GM21576 (cell line): Measurements from ENCODE around the gene PIP4K2B.
"Not testable (repeated sequence)": the region's sequence is repeated elsewhere in the genome, so short reads cannot be mapped to it uniquely, and the experiment has no call there.

Experiments used
- ATAC-seq: cut with Tn5 transposase; IDR thresholded peaks from one replicate; pipeline ENCODE4 v1.9.1; 2021; ENCODE audit warnings: mild to moderate bottlenecking, moderate library complexity; ENCODE audit not compliant: unreplicated experiment

The PIP4K2B gene

DNA sequence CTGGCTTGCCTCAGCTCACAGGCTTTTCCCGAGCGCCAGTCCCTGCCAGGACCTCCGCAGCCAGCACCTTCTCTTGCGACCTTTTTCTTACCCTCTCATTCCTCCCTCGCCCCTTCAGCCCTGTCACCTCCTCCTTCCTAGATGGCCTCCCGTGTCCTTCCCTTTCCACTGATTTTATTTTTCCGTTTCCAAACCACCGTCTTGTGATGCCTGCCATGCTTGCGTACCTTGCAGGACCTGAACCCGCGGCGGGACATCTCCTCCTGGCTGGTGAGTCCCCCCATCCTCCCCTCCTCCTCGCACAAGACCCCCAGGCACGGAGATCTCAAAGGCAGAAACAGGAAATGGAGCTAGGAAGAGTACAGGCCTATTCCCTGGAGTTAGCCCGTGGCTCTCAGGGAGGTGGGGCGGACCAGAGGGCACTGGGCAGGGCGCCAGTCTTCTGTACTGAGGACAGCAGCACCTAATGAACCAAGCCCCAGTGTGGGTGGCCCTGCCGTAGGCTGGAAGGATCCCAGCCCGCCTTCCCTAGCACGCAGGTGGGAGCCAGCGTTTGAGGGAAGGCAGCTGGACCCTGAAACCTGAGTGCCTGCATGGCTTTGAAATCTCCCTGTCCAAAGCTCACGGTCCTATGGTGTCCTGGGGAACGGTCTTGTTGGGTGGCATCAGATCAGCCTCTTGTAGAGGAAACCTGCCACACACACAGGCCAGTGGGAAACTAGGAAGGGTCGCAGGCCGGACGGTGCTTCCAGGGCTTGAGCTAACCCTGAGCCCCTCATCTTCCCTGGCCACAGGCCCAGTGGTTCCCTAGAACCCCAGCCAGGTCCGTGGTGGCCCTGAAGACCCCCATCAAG lies 68.6 kb downstream of the PIP4K2B start:
- ATAC-seq, result no peak

DNA sequence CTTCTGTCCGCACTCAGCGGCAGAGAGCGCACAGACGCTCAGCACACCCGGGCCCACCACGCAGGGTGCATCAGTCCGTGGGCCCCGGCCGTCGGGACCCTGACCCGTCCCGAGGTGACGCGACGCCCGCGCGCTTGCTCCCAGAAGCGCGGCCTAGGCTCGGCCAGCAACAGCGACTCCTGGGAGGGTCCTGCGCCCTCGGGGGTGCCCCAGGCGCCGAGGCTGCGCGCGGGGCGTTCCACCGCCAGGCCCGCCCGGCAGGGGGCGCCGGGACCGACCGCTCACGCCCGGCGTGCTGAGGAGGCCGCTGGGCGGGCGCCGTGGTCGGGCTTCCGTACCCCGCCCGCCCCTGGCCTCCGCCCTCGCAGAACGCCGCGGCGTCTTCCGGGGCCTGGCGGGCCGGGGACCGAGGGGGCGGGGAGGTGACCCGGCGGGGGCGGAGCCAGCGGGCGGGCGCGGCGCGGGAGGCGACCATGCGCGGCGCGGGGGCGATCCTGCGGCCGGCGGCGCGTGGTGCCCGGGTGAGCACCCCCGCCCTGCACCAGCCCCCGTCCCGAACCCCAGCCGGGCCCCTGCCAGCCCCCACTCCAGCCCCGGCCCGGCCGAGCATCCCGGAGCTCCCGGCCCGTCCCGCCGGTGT lies 69.3 kb downstream of the PIP4K2B start, which contains the start of gene CISD3:
TSS of gene CISD3 (plus strand) at position 456 of the 640 bp plus-strand sequence. CDS start at position 474, 18 bp downstream.
- peak; percentile 60 for ATAC-seq

DNA sequence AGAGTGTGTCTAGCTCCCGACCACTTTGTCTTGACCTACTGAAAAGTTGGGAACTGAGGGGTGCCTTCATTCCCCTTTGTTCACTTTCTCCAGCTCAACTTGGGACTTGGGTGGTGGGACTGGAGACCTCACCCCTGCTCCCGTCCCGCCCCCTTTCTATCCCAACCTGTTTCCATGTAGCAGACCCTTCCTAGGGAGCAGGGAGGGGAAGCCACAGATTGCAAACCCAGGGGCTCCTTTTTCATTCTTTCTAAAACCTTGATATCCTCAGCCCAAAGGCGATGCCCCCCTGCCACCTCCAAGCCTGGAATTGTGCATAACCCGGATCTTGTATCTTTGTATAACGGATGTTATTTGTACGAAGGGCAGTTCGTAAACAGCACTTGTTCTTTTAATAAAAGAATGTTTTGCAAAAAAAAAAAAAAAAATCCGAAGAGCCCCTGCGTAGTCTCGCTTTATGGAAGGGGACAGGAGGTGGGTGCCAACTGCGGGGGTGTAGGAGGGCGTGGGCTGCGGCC lies 69.9 kb downstream of the PIP4K2B start:
- no peak for ATAC-seq

DNA sequence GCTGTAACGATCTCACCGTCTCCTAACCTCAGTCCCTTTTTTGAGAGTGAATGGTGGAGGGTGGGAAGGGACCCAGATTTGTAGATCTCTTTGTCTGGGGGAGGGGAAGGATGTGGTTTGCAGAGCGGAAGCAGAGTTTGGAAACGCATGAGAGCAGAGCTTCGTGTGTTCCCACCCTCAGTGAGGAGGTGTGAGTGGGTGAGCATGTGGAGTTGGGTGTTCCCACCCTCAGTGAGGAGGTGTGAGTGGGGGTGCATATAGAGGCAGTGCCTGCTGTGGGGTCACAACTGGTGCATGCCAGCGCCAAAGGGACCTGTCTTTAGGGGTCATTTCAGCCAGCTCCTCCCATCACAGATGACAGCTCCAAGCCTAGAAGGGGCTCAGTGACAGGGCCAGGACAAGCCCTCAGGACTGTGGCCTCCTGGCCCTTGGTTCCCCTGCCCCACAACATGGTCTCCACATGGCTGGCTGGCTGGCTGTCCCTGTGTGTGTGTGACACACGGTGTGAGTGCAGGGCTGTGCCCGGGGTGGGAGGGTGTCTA lies 71.0 kb downstream of the PIP4K2B start:
- ATAC-seq, result no peak

DNA sequence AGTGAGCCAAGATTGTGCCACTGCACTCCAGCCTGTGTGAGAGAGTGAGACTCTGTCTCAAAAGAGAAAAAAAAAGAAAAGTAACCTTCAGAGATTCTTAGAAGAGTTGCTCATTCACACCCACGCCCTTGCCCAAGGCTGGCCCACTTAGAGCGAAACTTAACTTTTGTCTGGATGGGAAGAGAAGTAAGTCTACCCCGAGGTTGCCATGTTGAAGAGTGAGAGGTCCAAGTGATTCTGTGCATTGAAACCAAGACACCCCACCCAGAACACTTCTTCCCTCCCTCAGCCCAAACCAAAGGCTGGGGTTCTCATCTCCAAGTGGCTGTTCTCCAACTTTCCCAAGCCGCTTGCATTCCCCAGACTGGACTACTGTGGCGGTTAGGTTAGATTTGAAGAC lies 71.6 kb downstream of the PIP4K2B start:
- no peak for ATAC-seq

DNA sequence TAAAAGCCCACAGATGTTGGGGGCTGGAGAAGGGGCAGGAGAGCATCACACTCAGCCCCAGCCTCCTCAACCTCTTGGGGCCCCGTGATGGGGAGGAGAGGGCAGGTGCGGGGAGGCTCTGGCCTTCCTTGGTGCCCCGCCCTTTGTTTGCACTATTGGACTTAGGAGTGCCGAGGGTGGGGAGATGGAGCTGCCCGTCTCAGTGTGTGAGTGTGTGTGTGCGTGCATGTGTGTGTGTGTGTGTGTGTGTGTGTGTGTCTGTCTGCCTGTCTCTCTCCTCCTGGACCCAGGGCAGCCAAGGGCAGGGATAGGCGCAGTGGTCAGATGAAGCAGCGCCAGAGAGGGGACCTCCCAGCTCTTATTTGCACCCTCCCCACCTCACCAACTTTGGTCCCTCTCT lies 73.2 kb downstream of the PIP4K2B start:
- ATAC-seq, result not testable (repeated sequence)

DNA sequence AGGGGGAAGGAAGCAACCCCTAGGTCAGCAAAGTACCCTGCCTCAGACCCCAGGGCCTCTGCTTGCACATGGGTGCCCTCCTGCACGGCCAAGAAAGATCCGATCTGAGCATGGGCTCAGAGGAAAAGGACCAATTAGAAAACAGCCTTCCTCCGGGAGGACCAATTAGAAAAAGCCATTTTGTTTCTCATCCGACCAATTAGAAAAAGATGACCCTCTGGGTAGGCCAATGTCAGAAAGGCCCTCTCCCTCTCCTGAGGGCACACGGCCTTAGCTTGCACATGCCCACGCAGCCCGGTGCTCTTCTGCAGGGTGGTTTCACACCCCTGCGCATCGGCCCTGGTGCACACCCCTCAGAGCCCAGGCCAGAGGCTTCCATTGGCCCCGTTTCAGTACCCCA lies 74.3 kb downstream of the PIP4K2B start:
- no peak for ATAC-seq

DNA sequence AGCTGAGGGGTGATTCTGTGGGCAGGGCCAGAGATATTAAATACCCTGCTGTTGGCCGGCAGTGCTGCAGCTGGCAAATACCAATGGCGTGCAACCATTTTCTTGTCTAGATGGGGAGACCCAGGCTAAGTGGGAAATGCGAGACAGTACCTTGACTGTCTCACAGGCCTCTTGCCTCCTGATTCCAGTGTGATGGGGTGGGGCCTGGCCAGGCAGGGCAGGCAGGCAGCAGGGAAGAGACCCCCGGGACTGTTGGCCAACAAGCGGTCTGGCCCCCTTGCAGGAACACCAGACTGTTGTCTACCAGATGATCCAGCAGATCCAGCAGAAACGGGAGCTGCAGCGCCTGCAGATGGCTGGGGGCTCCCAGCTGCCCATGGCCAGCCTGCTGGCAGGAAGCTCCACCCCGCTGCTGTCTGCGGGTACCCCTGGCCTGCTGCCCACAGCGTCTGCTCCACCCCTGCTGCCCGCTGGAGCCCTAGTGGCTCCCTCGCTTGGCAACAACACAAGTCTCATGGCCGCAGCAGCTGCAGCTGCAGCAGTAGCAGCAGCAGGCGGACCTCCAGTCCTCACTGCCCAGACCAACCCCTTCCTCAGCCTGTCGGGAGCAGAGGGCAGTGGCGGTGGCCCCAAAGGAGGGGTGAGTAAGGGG lies 74.9 kb downstream of the PIP4K2B start:
- ATAC-seq, result no peak

DNA sequence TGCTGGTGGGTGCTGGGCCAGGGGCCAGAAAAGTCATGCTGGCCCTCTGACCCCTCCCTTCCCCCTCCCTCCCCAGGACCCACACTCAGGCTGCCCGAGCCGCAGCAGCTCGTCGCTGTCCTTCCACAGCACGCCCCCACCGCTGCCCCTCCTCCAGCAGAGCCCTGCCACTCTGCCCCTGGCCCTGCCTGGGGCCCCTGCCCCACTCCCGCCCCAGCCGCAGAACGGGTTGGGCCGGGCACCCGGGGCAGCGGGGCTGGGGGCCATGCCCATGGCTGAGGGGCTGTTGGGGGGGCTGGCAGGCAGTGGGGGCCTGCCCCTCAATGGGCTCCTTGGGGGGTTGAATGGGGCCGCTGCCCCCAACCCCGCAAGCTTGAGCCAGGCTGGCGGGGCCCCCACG lies 77.6 kb downstream of the PIP4K2B start:
- no peak for ATAC-seq

DNA sequence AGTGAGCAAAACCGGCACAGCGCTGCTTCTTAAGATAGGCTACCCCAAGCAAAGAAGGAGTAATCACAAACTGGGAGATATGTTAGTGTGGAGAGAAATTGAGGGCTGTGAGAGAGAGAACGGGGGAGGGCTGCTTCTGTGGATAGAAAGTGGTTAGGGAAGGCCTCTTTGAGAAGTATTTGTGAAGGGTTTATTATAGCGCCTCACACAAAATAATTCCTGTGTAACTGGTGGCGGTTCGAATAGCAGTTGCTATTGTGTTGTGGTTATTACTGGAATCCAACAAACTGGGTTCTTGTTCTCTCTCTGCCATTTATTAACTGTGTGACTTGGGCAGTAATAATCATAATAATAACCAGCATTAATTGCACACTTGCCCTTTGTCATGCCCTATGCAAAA lies 78.4 kb downstream of the PIP4K2B start:
- ATAC-seq, result no peak

DNA sequence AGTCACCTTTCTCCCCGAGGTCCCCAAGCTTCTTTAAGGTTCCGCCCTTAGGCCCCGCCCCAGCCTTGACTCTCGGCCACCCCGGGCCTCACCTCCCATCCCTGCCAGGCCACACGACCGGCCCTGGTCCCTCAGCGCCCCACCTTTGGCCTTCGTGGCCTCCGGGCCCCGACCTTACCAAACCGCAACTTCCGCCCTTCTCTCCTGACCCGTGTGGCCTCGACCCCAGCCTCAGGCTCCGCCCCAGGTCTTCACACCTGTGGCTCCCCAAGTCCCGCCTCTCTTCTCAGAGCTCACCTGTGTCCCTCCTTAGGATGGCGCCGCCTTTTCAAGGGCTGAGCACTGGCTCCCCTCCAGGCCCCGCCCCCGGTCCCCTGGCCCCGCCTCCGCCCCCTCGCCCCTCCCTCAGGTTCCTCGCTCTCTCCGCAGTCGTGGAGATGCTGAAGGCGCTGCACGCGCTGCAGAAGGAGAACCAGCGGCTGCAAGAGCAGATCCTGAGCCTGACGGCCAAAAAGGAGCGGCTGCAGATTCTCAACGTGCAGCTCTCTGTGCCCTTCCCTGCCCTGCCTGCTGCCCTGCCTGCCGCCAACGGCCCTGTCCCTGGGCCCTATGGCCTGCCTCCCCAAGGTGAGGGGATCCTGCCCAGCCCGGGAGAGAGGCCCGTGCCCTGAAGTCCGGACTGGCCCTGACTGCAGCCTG lies 79.3 kb downstream of the PIP4K2B start:
- no peak for ATAC-seq

DNA sequence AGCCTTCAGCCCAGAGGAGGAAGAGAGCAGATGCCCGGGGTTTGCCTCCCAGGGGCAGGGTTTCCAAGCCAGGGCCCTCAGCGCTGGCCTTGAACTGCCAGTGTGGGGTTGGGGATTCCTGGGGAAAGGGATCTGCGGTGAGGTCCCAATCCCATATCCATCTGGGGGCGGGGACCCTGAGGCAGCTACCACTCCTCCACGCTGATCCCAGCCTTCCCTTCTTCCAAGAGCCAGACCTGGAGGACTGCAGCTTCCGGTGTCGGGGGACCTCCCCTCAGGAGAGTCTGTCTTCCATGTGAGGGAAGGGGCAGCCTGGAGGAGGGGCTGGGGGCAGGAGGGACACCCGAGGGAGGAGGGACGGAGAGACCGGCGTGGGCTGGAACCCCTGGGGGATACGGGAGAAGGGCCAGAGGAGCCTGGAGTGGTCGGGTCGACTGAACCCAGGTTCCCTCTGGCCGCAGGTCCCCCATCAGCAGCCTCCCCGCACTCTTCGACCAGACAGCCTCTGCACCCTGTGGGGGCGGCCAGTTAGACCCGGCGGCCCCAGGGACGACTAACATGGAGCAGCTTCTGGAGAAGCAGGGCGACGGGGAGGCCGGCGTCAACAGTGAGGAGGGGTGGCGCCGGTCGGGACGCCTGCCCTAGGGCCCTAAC lies 79.9 kb downstream of the PIP4K2B start:
- no peak for ATAC-seq

DNA sequence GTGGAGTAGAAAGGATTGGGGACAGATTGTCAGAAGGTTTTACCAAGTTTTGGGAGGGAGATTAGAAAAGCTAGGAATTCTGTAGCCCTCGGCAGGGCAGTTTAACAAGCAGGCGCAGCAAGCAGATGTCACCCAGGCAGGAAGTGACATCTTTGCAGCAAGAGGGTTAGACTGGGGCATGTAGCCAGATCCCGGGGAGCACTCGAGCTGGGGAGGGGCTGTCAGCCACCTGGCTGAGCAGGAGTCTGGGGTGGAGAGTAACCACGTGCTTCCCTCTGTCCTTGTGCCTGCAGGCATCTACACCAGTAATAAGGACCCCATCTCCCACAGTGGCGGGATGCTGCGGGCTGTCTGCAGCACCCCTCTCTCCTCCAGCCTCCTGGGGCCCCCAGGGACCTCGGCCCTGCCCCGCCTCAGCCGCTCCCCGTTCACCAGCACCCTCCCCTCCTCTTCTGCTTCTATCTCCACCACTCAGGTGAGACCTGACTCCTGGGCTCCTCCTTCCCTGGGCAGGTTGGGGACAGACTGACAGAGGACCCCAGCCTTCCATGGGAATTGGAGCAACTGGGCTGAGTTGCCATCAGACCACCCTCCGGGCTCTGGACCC lies 82.1 kb downstream of the PIP4K2B start:
- no peak for ATAC-seq

DNA sequence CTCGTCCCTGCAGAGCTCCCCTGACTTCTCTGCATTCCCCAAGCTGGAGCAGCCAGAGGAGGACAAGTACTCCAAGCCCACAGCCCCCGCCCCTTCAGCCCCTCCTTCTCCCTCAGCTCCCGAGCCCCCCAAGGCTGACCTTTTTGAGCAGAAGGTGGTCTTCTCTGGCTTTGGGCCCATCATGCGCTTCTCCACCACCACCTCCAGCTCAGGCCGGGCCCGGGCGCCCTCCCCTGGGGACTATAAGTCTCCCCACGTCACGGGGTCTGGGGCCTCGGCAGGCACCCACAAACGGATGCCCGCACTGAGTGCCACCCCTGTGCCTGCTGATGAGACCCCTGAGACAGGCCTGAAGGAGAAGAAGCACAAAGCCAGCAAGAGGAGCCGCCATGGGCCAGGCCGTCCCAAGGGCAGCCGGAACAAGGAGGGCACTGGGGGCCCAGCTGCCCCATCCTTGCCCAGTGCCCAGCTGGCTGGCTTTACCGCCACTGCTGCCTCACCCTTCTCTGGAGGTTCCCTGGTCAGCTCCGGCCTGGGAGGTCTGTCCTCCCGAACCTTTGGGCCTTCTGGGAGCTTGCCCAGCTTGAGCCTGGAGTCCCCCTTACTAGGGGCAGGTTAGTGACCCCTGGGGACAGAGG lies 82.9 kb downstream of the PIP4K2B start:
- no peak for ATAC-seq
